B cell (primary cell): ENCODE measurements around the gene BOC. TPM values are rescaled to one million over a fixed set of nuclear protein-coding genes. Genes with fewer than 3 reads are reported as not detected.

Experiments
- ATAC-seq: fragments of 200-7000 bp; cut with Tn5 transposase; one replicate; pipeline ENCODE4 v1.10.0; 2021; ENCODE audit warnings: low read depth, mild to moderate bottlenecking, moderate number of reproducible peaks, moderate library complexity
- CTCF ChIA-PET: fragments of 350-600 bp; sonication (Branson Sonifier 250); formaldehyde crosslinking; loops from one replicate; lab custom pipeline; 2021; ENCODE audit warnings: antibody characterized with exemption, inconsistent platforms; lab: Charles Lee
- POLR2A ChIA-PET: fragments of 350-600 bp; sonication (Branson Sonifier 250); formaldehyde crosslinking; loops from one replicate; lab custom pipeline; 2021; ENCODE audit warnings: antibody characterized with exemption; lab: Charles Lee
- DNase-seq: peaks from one replicate; pipeline ENCODE4 v3.0.0; 2013
- H2AFZ ChIP-seq: 2 replicates; pipeline ENCODE4 v1.6.1; 2012; ENCODE audit warnings: mild to moderate bottlenecking, low read depth, low read length; ENCODE audit not compliant: insufficient read depth, poor library complexity, severe bottlenecking
- H3K27ac ChIP-seq, 2 donors: 1 replicate in 1 of 2; 2 replicates in 1 of 2; pipeline ENCODE4 v1.5.1; 2012 to 2013; ENCODE audit warnings: low read length in 2 of 2, mild to moderate bottlenecking in 2 of 2, moderate library complexity in 1 of 2
- H3K27me3 ChIP-seq, 4 experiments: fragments of 200-600 bp in 1 of 4; sonication (generic) in 1 of 4; replicated peaks in 1 of 4; 1 replicate in 2 of 4; 2 replicates in 2 of 4; pipeline versions ENCODE4 v1.6.1 to v1.7.0; 2013 to 2016; ENCODE audit warnings: low read length in 3 of 4, mild to moderate bottlenecking in 2 of 4, mixed read lengths in 1 of 4, moderate library complexity in 1 of 4; ENCODE audit not compliant: insufficient read depth in 4 of 4, control insufficient read depth in 3 of 4; ENCODE audit errors: control extremely low read depth in 1 of 4
- H3K36me3 ChIP-seq, 2 experiments: replicated peaks in 1 of 2; 1 replicate in 1 of 2; 2 replicates in 1 of 2; pipeline versions ENCODE4 v1.6.1 to v1.7.1; 2013; ENCODE audit warnings: low read length in 1 of 2; ENCODE audit not compliant: insufficient read depth in 2 of 2, control insufficient read depth in 1 of 2; ENCODE audit errors: control extremely low read depth in 1 of 2, extremely low read depth in 1 of 2
- H3K4me1 ChIP-seq, 2 donors: fragments of 200-600 bp in 1 of 2; sonication (generic) in 1 of 2; 1 replicate in 1 of 2; 2 replicates in 1 of 2; pipeline versions ENCODE4 v1.5.1 to v1.6.1; 2013 to 2017; ENCODE audit warnings: low read length in 2 of 2; ENCODE audit not compliant: control insufficient read depth in 2 of 2, insufficient read depth in 2 of 2
- H3K4me2 ChIP-seq: replicated peaks from 2 replicates; pipeline ENCODE3; 2012; ENCODE audit warnings: mild to moderate bottlenecking, low read depth, low read length; ENCODE audit not compliant: poor library complexity, severe bottlenecking
- H3K4me3 ChIP-seq, 5 experiments: fragments of 200-600 bp in 1 of 5; sonication (generic) in 1 of 5; 1 replicate in 3 of 5; 2 replicates in 2 of 5; pipeline versions ENCODE4 v1.5.1 to v1.7.0; 2011 to 2016; ENCODE audit warnings: low read length in 4 of 5, mild to moderate bottlenecking in 4 of 5, low read depth in 2 of 5, control low read depth in 1 of 5, moderate library complexity in 1 of 5; ENCODE audit not compliant: insufficient read depth in 1 of 5; ENCODE audit errors: control extremely low read depth in 1 of 5, extremely low read depth in 1 of 5
- H3K79me2 ChIP-seq: fragments of 200-600 bp; sonication (generic); one replicate; pipeline ENCODE4 v1.6.0; 2016; ENCODE audit warnings: low read length; ENCODE audit not compliant: control insufficient read depth, insufficient read depth
- H3K9ac ChIP-seq: fragments of 200-600 bp; sonication (generic); 2 replicates; pipeline ENCODE4 v1.6.1; 2017; ENCODE audit warnings: mild to moderate bottlenecking, low read length, moderate library complexity
- H3K9me3 ChIP-seq, 3 donors: one replicate each; pipeline versions ENCODE4 v1.6.1 to v1.7.1; 2013; ENCODE audit warnings: low read length in 2 of 3; ENCODE audit not compliant: control insufficient read depth in 2 of 3, insufficient read depth in 1 of 3; ENCODE audit errors: control extremely low read depth in 1 of 3
- H4K20me1 ChIP-seq: 2 replicates; pipeline ENCODE4 v1.6.0; 2012; ENCODE audit warnings: mild to moderate bottlenecking, low read length; ENCODE audit not compliant: insufficient read depth, control insufficient read depth, poor library complexity, severe bottlenecking
- H3K27ac Mint-ChIP-seq: one replicate; pipeline ENCODE4 v1.8.0; 2021; ENCODE audit warnings: mixed read lengths
- H3K27me3 Mint-ChIP-seq: one replicate; pipeline ENCODE4 v1.8.0; 2021; ENCODE audit warnings: mixed read lengths
- H3K4me1 Mint-ChIP-seq: one replicate; pipeline ENCODE4 v1.8.0; 2021; ENCODE audit warnings: mixed read lengths
- H3K4me3 Mint-ChIP-seq: one replicate; pipeline ENCODE4 v1.8.0; 2021; ENCODE audit warnings: mixed read lengths
- H3K9me3 Mint-ChIP-seq: one replicate; pipeline ENCODE4 v1.8.0; 2022; ENCODE audit warnings: mixed read lengths; ENCODE audit not compliant: insufficient read depth
- CTCF ChIP-seq: fragments of 200-600 bp; IDR thresholded peaks from one replicate; pipeline ENCODE4 v1.8.0; 2022; ENCODE audit warnings: antibody characterized with exemption, mild to moderate bottlenecking
- EZH2 ChIP-seq: IDR thresholded peaks from 2 replicates; pipeline ENCODE4 v1.6.1; 2012; ENCODE audit warnings: borderline replicate concordance, low read depth, mild to moderate bottlenecking, moderate library complexity, low read length; ENCODE audit not compliant: insufficient read depth, poor library complexity, severe bottlenecking
- WGBS: methylation state at CpG from one replicate; pipeline ENCODE4 v1.1.5; 2013; ENCODE audit warnings: missing lambda C conversion rate; ENCODE audit not compliant: insufficient coverage; 5-methylcytosine and 5-hydroxymethylcytosine counted together
- intact Hi-C: fragments of 100-400 bp; cut with micrococcal nuclease; formaldehyde crosslinking; loops from one replicate; pipeline ENCODE4 v1.10.0; 2022
- polyA plus RNA-seq: library from polyadenylated mRNA; depleted of rRNA; stranded (reverse); fragments of >200 nt; gene quantifications from 2 replicates; pipeline ENCODE4 v1.2.3, GENCODE V29; 2012
- total RNA-seq, 2 donors: library from RNA; stranded (reverse); fragments of 120-200 nt in 1 of 2; gene quantifications; 1 replicate in 1 of 2; 2 replicates in 1 of 2; pipeline versions ENCODE4 v1.2.3 to v1.2.4, GENCODE V29; 2013 to 2022

BOC gene
- total and polyA plus RNA-seq, 2 donors (not counting 1 experiment from before 2014, with no cell fraction given): 0.12 to 2.0 TPM

GRCh38 chr3:113300596-113300995 is 89.2 kb downstream of the BOC start:
- no peak overlapping the region for H3K27ac Mint-ChIP-seq
- intact Hi-C loops: no loop called here
- DNase-seq (no peak), ATAC-seq (no peak)
- no peak overlapping the region for H3K4me3 Mint-ChIP-seq
- Histone ChIP-seq H3K4me2 (no peak overlapping the region), H3K79me2 (no peaks in the 10 kb centered on the region), H3K27ac (no peak overlapping the region), H4K20me1 (no peaks in the 10 kb centered on the region), H3K4me3 (no peak overlapping the region), H3K4me1 (no peaks in the 10 kb centered on the region), H3K27me3 (no peaks in the 10 kb centered on the region), H3K9ac (no peak overlapping the region), H2AFZ (no peak overlapping the region), H3K9me3 (no peaks in the 10 kb centered on the region), H3K36me3 (peaks cover 0 to 1% of the 10 kb centered on the region in 2 experiments)
- H3K4me1 Mint-ChIP-seq: no peaks in the 10 kb centered on the region
- TF ChIP-seq CTCF (no peak), EZH2 (no peak)
- ChIA-PET POLR2A (no interaction called here), CTCF (interaction anchor here (4.0 kb wide), 1 partner anchor 11 kb away, joined by 28 read pairs; no protein-coding TSS in a partner anchor)
- H3K9me3 Mint-ChIP-seq: no peaks in the 10 kb centered on the region
- no peaks in the 10 kb centered on the region for H3K27me3 Mint-ChIP-seq
- no CpG with 5 or more reads among the region's 2 CpGs for WGBS

GRCh38 chr3:113304102-113304501 is 92.7 kb downstream of the BOC start:
- CTCF ChIA-PET: interaction anchor here (0.9 to 1.2 kb wide), 2 partner anchors 11 to 15 kb away, joined by 3 read pairs; no protein-coding TSS in a partner anchor
- H2AFZ ChIP-seq: no peak overlapping the region
- H3K27ac ChIP-seq: no peak overlapping the region
- no peaks in the 10 kb centered on the region for H3K27me3 ChIP-seq
- no peak overlapping the region for H3K4me2 ChIP-seq
- H4K20me1 ChIP-seq: no peaks in the 10 kb centered on the region
- intact Hi-C loops: no loop called here
- Mint-ChIP-seq H3K27me3 (no peaks in the 10 kb centered on the region), H3K4me1 (no peaks in the 10 kb centered on the region), H3K9me3 (no peaks in the 10 kb centered on the region), H3K27ac (no peak overlapping the region), H3K4me3 (no peak overlapping the region)
- WGBS: 94% methylated on average over 2 of the region's 3 CpGs
- H3K79me2 ChIP-seq: no peaks in the 10 kb centered on the region
- H3K36me3 ChIP-seq: peaks cover 0 to 1% of the 10 kb centered on the region in 2 experiments
- no peak for ATAC-seq
- H3K9ac ChIP-seq: no peak overlapping the region
- no peak for DNase-seq
- POLR2A ChIA-PET: no interaction called here
- TF ChIP-seq EZH2: no peak
- no peak for TF ChIP-seq CTCF
- no peaks in the 10 kb centered on the region for H3K4me1 ChIP-seq
- no peaks in the 10 kb centered on the region for H3K9me3 ChIP-seq
- H3K4me3 ChIP-seq: no peak overlapping the region
